Measurements from ENCODE around the gene FAM3B.

The FAM3B gene

DNA sequence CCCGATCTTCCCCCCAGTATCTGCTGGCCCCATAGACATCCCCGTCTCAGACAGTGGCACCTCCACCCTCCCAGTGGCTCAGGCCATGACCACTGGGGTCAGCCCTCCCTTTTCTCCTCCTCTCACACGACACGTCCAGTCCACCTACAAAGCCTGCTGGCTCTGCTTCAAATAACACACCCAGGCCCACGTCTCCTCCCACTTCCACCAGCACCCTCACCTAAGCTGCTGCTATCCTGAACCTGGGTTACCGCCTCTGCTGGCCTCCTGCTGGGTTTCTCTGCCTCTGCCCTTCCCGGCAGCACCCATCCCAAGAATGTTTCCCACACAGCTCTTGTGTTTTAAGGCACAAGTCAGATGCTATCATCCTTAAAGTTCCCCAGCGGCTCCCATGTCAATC, 71.2 kb downstream of the FAM3B start:
- Histone ChIP-seq H3K36me3 (ENCODE audit: insufficient read depth, low read length) (peaks cover 87% of the 10 kb centered on the region), H3K9ac (ENCODE audit: low read length) (no peak overlapping the region), H3K9me2 (ENCODE audit: low read depth, low read length) (no peaks in the 10 kb centered on the region), H3K4me1 (ENCODE audit: insufficient read depth, low read length, severe bottlenecking) (no peaks in the 10 kb centered on the region), H4K20me1 (ENCODE audit: insufficient read depth, low read length) (no peaks in the 10 kb centered on the region), H3K27ac (ENCODE audit: low read depth, low read length, poor library complexity, severe bottlenecking) (no peak overlapping the region), H2AFZ (ENCODE audit: low read length) (no peak overlapping the region), H3F3A (ENCODE audit: insufficient read depth, low read length) (no peaks in the 10 kb centered on the region), H3K79me2 (ENCODE audit: insufficient read depth, low read length) (no peaks in the 10 kb centered on the region), H3K4me2 (ENCODE audit: low read length) (no peak overlapping the region), H3K4me3 (ENCODE audit: low read depth, low read length, poor library complexity, severe bottlenecking) (no peak overlapping the region), H3K27me3 (ENCODE audit: insufficient read depth, low read length) (no peaks in the 10 kb centered on the region), H3K9me3 (ENCODE audit: low read length) (no peaks in the 10 kb centered on the region)
- TF ChIP-seq EZH2 (IDR thresholded peaks at IDR 0.05; ENCODE audit: borderline replicate concordance, low read length) = no peak
- TF ChIP-seq, protein P1, sequence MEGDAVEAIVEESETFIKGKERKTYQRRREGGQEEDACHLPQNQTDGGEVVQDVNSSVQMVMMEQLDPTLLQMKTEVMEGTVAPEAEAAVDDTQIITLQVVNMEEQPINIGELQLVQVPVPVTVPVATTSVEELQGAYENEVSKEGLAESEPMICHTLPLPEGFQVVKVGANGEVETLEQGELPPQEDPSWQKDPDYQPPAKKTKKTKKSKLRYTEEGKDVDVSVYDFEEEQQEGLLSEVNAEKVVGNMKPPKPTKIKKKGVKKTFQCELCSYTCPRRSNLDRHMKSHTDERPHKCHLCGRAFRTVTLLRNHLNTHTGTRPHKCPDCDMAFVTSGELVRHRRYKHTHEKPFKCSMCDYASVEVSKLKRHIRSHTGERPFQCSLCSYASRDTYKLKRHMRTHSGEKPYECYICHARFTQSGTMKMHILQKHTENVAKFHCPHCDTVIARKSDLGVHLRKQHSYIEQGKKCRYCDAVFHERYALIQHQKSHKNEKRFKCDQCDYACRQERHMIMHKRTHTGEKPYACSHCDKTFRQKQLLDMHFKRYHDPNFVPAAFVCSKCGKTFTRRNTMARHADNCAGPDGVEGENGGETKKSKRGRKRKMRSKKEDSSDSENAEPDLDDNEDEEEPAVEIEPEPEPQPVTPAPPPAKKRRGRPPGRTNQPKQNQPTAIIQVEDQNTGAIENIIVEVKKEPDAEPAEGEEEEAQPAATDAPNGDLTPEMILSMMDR (IDR thresholded peaks at IDR 0.05; ENCODE audit: low read length) = no peak

- H3K9me2 ChIP-seq (ENCODE audit: low read depth, low read length) = no peaks in the 10 kb centered on the region
- H3K36me3 ChIP-seq (ENCODE audit: insufficient read depth, low read length) = peaks cover 83% of the 10 kb centered on the region
- H3K9ac ChIP-seq (ENCODE audit: low read length) = no peak overlapping the region
- no peaks in the 10 kb centered on the region for H4K20me1 ChIP-seq (ENCODE audit: insufficient read depth, low read length)
- H3F3A ChIP-seq (ENCODE audit: insufficient read depth, low read length) = no peaks in the 10 kb centered on the region
- no peaks in the 10 kb centered on the region for H3K9me3 ChIP-seq (ENCODE audit: low read length)
- no peak overlapping the region for H3K4me2 ChIP-seq (ENCODE audit: low read length)
- no peak overlapping the region for H2AFZ ChIP-seq (ENCODE audit: low read length)
- TF ChIP-seq, protein P1 (IDR thresholded peaks at IDR 0.05; ENCODE audit: low read length) = no peak
- no peak for TF ChIP-seq EZH2 (IDR thresholded peaks at IDR 0.05; ENCODE audit: borderline replicate concordance, low read length)
- H3K27ac ChIP-seq (ENCODE audit: low read depth, low read length, poor library complexity, severe bottlenecking) = no peak overlapping the region
- no peaks in the 10 kb centered on the region for H3K79me2 ChIP-seq (ENCODE audit: insufficient read depth, low read length)
- no peaks in the 10 kb centered on the region for H3K4me1 ChIP-seq (ENCODE audit: insufficient read depth, low read length, severe bottlenecking)
- H3K4me3 ChIP-seq (ENCODE audit: low read depth, low read length, poor library complexity, severe bottlenecking) = no peak overlapping the region
- H3K27me3 ChIP-seq (ENCODE audit: insufficient read depth, low read length) = no peaks in the 10 kb centered on the region
Measured at GRCh38 chr21:41388259-41388658, 71.7 kb downstream of the FAM3B start.

GRCh38 chr21:41390043-41390639, 73.5 kb downstream of the FAM3B start:
- no peaks in the 10 kb centered on the region for H3K27me3 ChIP-seq (ENCODE audit: insufficient read depth, low read length)
- no peaks in the 10 kb centered on the region for H3K4me1 ChIP-seq (ENCODE audit: insufficient read depth, low read length, severe bottlenecking)
- TF ChIP-seq, protein P1 (IDR thresholded peaks at IDR 0.05; ENCODE audit: low read length) = no peak
- TF ChIP-seq EZH2 (IDR thresholded peaks at IDR 0.05; ENCODE audit: borderline replicate concordance, low read length) = no peak
- no peak overlapping the region for H3K4me2 ChIP-seq (ENCODE audit: low read length)
- H3K27ac ChIP-seq (ENCODE audit: low read depth, low read length, poor library complexity, severe bottlenecking) = no peak overlapping the region
- H3F3A ChIP-seq (ENCODE audit: insufficient read depth, low read length) = no peaks in the 10 kb centered on the region
- no peaks in the 10 kb centered on the region for H3K9me3 ChIP-seq (ENCODE audit: low read length)
- no peaks in the 10 kb centered on the region for H3K9me2 ChIP-seq (ENCODE audit: low read depth, low read length)
- H3K4me3 ChIP-seq (ENCODE audit: low read depth, low read length, poor library complexity, severe bottlenecking) = no peak overlapping the region
- H3K9ac ChIP-seq (ENCODE audit: low read length) = no peak overlapping the region
- no peaks in the 10 kb centered on the region for H4K20me1 ChIP-seq (ENCODE audit: insufficient read depth, low read length)
- no peaks in the 10 kb centered on the region for H3K79me2 ChIP-seq (ENCODE audit: insufficient read depth, low read length)
- no peak overlapping the region for H2AFZ ChIP-seq (ENCODE audit: low read length)
- H3K36me3 ChIP-seq (ENCODE audit: insufficient read depth, low read length) = peaks cover 73% of the 10 kb centered on the region

Measured in OCI-LY1 (cell line).